Pulmonary artery endothelial cell (primary cell): ENCODE results near the gene NHERF1. TPM values are rescaled to one million over a fixed set of nuclear protein-coding genes. Genes with fewer than 3 reads are reported as not detected.
A peak's percentile ranks its signal among the peaks of the same experiment; 100 is the strongest.

Experiments used
- DNase-seq: peaks from one replicate; pipeline ENCODE4 v3.0.0-alpha.2; 2011; ENCODE audit warnings: low read depth, low spot score
- total RNA-seq: library from RNA; depleted of rRNA; stranded (reverse); fragments of >200 nt; gene quantifications from 2 replicates; pipeline ENCODE4 v1.2.3, GENCODE V29; 2014

Gene NHERF1
- total RNA-seq, 1 donor from 2014 or later = 10.0 TPM

DNA sequence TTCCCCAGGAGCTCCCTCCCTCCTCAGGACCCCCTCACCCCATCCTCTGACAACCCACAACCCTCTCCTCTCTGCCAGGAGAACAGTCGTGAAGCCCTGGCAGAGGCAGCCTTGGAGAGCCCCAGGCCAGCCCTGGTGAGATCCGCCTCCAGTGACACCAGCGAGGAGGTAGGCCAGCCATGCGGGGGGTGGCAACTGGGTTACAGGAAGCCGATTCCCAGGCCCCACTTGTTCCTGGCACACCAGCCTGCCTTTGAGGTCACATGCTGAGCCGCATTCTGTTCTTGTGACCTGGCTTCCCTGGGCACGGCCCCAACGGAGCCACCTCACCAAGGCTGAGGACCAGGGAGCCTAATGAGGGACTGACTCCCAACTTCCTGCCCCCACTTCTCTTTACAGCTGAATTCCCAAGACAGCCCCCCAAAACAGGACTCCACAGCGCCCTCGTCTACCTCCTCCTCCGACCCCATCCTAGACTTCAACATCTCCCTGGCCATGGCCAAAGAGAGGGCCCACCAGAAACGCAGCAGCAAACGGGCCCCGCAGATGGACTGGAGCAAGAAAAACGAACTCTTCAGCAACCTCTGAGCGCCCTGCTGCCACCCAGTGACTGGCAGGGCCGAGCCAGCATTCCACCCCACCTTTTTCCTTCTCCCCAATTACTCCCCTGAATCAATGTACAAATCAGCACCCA is 19.8 kb downstream of the NHERF1 start:
- no peak for DNase-seq

DNA sequence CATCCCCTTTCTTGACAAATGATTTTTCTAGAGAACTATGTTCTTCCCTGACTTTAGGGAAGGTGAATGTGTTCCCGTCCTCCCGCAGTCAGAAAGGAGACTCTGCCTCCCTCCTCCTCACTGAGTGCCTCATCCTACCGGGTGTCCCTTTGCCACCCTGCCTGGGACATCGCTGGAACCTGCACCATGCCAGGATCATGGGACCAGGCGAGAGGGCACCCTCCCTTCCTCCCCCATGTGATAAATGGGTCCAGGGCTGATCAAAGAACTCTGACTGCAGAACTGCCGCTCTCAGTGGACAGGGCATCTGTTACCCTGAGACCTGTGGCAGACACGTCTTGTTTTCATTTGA is 20.3 kb downstream of the NHERF1 start:
- DNase-seq = no peak

GRCh38 chr17:74769266-74769855 is 20.9 kb downstream of the NHERF1 start:
- no peak for DNase-seq

GRCh38 chr17:74769856-74770497 is 21.5 kb downstream of the NHERF1 start:
- no peak for DNase-seq

DNA sequence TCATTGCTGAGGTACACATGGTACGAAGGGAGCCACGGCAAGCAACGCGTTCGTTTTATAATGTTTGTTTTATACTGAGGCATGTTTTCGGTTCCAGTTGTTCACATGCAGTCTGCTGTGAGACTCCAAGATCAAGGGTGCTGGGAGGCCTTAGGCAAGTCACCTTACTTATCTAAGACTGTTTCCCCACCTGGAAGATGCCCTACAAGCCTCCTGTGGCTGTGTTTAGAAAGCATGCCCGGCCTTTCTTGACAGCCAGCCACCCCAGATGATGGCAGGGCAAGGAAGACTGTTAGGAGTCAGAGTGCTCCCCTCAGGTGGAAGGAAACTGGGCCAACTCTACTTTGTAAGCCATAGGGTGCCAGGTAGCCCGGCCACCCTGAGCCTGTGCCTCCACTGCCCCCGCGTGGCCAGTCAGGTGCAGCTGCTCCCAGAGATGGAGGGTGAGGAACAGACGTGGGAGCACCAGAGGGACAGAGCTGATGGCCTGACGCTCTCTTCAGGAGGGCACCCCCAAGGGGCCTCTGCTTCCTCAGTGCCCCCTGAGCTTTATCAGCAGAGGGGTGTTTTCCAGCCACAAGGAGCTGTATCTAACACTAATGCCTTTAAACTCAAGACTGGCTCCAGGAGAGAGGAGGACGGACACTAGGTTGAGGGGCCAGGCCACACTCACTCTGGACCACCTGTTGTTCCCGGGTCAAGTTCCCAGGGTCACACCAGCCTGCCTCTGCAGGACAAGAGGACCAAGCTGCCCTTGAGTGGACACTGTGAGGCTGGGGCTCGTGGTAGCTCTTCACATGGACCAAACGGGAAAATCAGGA is 22.3 kb downstream of the NHERF1 start:
- no peak for DNase-seq

DNA sequence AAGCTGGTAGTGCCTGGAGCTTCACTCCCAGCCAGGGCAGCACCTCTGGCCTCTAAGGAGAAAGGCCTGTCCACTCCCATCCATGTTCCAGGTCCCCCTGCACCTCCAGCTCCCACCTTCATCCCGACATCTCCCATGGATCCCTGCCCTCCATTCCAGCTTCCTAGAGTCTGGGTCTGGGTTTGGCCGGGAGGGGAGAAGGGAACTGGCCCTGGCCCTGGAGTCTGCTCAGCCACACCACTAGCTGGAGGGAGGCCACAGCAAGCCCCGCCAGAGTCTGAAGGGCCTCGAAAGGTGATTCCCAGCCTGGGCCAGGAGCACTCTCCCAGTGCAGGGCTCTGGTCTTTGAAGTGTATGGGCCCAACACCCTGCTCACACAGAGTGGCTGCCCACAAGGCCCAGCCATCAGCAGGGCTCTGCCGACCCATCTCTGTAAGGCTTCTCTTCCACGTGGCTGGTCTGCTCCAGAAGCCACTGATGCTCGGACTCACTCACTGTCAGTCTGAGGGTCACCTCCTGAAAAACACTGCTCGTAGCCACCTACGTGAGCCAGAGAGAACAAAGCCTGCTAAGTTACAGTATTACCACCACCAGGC is 23.0 kb downstream of the NHERF1 start:
- DNase-seq = no peak

- no peak for DNase-seq
Observed at GRCh38 chr17:74772053-74772452, 23.6 kb downstream of the NHERF1 start.

DNA sequence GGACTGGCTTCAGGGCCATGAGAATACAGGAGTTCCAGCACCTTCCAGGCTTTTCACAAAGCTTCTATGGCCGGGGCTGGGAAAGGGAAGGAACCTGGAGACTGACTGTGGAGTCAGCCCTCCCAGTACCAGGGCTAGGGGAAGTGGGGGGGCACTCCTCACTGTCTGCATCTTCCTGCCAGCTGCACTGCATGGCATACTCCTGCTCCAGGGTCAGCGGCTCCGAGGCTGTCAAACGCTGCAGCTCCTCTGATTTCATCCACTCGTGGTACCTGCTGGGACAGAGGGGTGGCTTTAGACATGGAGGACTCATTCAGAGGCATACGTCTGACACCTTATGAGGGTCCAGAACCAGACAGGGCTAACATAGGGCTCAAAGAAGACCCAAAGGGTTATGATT is 25.0 kb downstream of the NHERF1 start:
- no peak for DNase-seq

GRCh38 chr17:74773871-74774286 is 25.5 kb downstream of the NHERF1 start:
- DNase-seq = no peak

DNA sequence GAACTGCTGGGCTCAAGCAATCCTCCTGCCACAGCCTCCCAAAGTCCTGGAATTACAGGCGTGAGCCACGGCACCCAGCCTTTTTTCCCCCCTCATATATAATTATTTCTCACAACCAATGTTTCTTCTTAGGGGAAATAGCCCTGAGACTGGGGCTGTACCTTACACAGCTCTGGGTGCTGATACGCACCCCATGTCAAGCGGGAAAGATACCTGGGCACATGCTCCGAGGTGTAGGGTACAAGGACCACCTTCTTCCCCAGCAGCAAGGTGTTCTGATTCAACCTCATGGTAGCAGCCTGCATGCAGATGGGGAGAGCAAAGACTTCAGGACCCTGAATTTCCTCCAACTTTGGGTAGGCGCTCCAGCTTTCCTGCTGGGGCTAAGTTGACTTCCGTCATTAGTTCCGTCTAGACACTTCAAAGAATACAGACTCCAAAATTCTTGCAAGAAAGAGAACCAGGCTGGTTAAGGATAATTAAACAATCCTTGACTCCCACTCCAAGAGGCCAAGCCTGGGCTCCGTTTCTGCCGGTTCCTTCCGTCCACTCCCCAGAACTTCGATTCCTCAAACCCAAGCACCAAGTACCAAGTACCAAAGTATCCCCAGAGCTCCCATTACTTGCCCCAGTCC is 27.1 kb downstream of the NHERF1 start:
- no peak for DNase-seq

GRCh38 chr17:74776044-74776962 is 27.9 kb downstream of the NHERF1 start, which contains the start of gene NAT9:
Gene NAT9, minus strand, starts transcription at chr17:74776345. Its CDS starts 647 bp downstream, at chr17:74775698.
- DNase-seq = peak; percentile 78

DNA sequence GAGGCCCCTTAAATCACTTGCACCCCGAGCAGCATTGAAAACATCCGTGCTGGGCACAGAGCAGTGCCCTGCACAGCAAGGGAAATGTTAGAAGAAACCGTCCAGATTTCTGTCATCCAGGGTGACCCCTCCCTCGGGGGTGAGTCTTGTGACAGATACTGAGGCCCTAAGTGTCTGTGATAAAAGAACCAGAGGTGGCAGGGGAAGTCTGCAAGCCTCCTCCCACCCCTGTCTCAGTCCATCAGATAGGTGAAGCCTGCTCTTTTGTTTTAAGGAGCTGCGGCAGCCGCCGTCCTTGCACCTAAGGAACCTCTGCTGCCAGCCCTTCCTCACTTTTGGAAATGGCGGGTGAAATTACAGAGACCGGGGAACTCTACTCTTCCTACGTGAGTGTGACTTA is 28.6 kb downstream of the NHERF1 start:
- DNase-seq = no peak

DNA sequence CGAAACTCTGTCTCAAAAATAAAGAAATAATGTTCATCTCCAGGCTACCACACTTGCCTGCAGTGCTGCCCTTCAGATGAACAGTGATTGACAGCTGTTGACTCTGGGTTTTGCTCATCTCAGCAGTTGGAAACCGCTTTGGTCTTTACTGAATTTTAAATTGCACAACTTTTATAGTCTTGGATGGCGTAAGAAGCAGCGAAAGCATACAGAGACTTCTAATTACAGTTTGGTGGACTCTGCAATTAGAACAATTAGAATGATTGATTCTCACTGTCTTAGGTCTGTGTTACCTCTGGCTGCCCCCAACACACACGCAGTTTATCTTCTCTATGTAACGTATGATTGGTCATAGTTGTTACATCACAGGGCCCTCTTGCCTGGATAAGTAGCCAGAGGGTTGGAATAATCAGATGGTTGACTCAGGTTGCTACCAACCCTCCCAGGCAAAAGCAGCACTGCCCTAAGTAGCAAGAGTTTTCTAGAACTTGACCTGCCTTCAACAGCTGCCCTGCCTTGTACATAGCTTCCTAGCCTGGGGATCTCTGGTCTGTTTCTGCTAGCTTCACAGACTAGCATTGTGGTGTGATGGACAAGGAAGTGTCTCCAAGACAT is 29.6 kb downstream of the NHERF1 start:
- no peak for DNase-seq

DNA sequence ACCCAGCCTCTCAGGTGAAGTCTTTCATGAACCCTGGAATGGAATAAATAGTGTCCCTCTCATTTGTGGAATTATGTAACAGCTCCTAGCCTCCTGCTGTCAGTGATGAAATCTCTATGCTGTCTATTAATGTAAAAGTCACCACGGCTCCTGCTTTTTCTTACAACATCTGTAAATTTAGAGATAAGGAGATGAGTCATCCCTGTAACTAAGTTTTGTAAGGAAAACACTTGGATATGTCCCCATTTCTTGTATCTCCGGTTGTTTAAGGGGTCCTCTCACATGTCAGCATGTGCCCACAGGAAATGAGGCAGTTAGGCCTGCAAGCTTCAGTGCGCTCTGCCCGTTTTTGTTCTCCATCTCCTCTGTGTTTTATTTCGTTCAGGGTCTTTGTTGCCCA is 30.5 kb downstream of the NHERF1 start:
- DNase-seq = no peak

DNA sequence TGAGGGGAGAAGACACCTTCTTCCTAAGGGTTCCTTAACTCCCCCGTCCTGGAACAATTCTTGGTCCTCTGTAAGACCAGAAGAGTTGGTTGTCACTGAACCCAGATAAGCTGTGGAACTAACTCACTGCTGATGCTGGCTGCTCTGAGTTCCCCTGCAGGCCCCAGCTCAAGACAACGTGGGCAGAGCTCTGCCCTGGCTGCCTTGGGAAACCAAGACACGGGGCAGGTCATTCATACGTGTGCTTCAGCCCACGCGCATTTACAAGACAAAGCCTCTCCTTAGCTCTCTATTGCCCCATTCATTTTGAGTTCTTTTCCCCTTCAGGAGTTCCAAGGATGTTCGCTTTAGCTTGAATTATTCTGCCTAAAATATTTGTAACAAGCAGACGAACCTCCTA is 31.1 kb downstream of the NHERF1 start:
- no peak for DNase-seq

GRCh38 chr17:74779948-74780400 is 31.5 kb downstream of the NHERF1 start:
- no peak for DNase-seq

GRCh38 chr17:74780443-74781238 is 32.2 kb downstream of the NHERF1 start:
- DNase-seq = no peak

GRCh38 chr17:74782571-74782970 is 34.1 kb downstream of the NHERF1 start:
- no peak for DNase-seq
